Activated CD8-positive, alpha-beta memory T cell treated with anti-CD3 and anti-CD28 coated beads, Interleukin-2, amount 50 U/mL, for 48 hours (primary cell): ENCODE data around the gene TMEM178B.
"Not testable (repeated sequence)": the region's sequence is repeated elsewhere in the genome, so short reads cannot be mapped to it uniquely, and the experiment has no call there.

Experiments
- DNase-seq: peaks from one replicate; pipeline ENCODE4 v3.0.0-alpha.2; 2020

TMEM178B gene

DNA sequence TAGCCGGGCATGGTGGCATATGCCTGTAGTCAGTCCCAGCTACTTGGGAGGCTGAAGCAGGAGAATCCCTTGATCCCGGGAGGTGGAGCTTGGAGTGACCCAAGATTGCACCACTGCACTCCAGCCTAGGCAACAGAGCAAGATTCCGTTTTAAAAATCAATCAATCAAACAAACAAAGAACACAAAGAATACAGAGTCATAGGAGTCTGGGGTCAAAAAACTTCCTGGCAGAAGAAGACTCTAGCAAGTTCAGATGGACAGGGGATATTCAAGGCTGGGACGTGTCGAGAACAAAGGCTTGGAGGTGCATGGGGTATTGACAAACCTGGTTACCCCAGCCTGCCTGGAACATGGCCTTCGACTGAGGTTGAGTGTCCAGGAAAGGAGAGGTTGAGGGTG, 248.5 kb downstream of the TMEM178B start:
- no peak for DNase-seq

DNA sequence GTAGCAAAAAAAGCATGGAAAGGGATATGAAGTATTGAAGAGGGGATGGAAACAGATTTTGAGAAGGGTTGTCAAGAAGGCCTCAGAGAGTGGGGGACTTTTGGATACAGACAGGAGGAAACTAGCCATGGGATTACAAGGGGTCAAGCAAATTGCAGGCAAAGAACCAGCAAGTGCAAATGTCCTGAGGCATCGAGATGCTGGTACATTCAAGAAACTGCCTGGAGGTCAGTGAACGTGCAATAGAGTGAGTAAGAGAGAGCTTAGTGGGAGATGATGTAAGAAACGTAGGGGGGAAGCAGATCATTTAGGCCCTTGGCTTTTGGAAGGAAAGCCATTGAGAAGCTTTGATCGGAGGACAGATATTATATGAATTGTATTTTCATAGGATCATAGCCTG, 250.0 kb downstream of the TMEM178B start:
- DNase-seq = no peak

DNA sequence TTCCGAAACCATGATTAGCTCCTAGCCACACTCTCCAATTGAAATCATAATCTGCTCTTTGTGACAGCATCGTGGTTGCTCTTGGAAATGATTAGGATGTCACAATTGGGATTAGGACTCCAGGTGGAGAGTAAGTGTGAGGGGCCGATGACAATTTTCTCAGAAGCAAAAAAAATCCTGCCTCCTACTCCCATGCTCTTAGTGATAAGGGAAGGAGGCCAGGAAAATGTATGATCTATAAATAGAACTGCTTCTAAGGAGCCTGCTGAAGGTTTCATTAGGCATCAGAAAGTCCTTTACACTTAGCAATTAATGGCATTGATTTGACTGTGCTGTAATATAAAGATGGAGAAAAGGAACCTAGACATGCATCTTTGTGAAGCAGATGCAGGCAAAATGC, 251.0 kb downstream of the TMEM178B start:
- no peak for DNase-seq

DNA sequence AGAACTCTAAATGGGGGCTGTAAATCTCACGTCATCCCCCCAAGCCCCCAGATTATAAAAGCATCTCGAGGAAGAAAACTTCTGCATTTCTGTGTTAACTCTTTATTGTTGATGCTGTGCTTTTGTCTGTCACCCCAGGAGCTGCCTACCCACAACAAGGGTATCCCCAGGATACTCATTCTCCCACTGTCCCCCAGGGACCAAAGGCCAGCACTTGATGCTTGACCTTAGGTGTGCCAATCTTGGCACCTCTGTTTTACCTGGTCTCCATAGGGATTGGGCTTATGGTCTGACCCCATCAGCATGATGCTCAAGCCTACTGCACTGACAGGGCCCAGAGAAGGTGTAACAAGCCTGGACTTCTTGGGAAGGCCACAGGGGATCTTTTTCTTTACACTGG, 251.4 kb downstream of the TMEM178B start:
- DNase-seq = no peak

DNA sequence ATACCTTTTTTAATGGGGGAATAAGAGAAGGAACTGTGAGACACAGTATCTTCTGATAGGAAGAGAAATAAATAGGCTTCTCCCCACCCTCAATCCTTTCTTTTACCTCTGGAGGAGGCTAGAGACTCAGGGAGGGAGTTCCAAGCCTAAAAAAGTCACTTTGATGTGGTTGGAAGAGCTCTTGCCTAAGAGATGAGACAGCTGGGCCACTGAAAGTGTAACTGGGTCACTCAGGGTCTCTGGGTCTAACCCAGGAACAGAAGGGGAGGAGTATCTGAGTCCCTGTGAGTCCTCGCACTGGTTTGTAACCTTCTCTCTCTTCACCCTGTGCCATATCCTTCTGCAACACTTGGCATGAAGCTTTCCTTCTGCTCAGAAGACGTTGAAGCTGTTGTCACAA, 254.4 kb downstream of the TMEM178B start:
- no peak for DNase-seq

DNA sequence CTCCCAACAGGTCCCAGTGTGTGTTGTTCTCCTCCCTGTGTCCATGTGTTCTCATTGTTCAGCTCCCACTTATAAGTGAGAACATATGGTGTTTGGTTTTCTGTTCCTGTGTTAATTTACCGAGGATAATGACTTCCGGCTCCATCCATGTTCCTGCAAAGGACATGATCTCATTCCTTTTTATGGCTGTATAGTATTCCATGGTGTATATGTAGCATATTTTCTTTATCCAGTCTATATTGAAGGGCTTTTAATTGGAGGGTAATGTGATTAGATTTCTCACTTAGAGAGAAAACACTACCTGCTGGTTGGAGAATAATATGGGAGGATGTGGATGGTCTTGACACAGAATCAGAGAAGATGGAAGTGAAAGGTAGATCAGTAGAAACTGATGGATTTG, 256.4 kb downstream of the TMEM178B start:
- not testable (repeated sequence) for DNase-seq

DNA sequence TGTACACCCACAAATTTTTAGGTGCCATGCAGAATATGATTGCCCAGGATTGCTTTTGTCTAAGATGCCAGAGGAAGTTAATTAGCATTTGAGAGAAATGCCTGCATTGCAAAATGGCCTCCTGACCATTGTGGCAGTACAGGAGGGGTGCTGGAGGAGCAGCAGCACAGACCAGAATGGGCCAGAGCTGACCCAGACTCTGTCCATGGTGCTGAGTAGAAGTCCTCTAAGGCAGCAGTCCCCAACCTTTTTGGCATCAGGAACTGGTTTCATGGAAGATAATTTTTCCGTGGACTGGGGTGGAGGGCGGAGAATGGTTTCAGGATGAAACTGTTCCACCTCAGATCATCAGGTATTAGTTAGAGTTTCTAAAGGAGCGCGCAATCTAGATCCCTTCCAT, 259.6 kb downstream of the TMEM178B start:
- no peak for DNase-seq

DNA sequence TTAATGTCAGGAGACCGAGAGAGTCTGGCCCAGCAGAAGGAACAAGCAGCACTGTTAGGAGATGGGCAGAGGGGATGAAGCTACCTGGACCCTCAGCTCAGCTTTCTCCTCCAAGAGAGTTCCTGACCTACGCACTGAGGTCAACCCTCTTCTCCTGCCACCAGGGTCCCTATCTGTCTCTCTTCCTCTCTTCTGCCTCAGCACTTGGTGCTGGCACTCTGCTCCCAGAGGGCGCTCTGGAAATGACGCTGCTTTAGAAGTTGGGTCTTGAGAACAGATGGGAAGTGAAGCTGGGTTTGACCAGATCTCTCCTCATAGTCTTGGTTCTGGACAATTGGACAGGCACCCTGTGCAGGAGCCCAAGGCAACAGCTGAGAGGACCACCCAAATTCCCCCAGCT, 261.3 kb downstream of the TMEM178B start:
- DNase-seq = no peak

DNA sequence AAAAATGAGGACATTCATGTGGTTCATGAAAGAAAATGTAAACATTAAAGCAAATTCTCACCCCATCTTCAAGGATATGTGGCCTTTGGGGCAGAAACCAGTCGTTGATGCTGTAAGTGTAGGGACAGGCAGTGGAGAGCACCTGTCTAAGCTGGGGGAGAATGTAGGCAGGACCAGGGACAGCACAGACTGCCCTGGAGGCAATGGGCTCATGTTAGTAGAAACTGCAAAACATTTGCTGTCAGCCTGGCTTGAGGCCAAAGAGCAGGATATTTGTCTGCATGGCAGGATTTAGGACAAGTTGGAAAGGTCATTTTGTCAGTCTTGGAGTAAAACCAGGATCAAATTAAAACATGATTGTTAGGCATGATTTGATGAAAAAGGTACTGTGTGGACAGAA, 265.7 kb downstream of the TMEM178B start:
- no peak for DNase-seq

DNA sequence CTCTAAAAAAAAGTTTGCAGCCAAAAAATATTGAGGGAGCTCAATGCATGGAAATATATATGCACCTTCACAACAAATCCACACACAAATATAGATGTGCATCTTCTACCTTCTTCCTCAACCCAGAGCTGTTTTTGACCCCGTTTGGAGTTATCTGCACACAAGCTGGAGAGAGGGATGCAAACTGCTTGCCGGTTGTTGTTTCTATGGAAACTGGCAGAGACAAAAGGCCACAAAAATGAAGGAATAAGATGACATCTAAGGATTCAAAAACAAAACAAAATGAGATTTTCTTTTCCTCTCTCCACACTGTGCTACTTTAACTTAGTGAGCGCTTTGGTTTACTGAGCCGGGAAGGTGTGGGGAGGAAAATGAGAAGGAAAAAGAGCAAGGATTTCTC, 267.1 kb downstream of the TMEM178B start:
- DNase-seq = no peak

DNA sequence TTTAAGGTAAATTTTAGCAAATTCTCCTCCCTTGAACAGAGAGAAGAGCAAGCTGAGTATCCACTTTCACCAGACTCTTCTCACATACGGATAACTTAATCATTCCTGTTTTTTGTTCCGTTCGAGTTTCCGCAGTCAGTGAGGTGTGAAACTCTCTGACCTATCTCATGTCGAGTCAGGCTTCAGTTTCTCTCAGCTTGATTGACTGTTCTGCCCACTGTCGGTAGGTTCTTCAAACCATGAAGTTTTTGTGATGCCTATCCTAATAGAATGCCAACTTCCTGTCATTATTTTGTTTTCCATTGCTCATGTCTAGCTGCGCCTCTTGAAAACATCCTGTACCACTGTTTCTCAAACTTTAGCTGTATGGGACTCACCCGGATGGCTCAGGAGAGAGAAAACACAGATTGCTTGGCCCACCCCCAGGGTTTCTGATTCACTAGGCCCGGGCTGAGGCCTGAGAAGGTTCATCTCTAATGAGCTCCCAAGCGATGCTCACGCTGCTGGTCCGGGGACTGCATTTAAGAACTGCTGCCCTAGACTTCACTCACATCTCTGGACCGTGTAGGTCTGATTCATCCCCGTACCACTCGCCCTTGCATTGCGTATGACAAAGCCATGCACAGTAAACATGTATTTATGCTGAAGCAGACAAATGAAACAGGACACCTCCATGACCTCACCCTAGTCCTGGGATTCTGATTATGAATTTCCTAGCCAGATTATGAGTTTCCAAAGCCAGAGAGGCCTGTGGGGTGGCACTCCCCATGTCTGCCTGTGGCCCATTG, 269.0 kb downstream of the TMEM178B start:
- no peak for DNase-seq

DNA sequence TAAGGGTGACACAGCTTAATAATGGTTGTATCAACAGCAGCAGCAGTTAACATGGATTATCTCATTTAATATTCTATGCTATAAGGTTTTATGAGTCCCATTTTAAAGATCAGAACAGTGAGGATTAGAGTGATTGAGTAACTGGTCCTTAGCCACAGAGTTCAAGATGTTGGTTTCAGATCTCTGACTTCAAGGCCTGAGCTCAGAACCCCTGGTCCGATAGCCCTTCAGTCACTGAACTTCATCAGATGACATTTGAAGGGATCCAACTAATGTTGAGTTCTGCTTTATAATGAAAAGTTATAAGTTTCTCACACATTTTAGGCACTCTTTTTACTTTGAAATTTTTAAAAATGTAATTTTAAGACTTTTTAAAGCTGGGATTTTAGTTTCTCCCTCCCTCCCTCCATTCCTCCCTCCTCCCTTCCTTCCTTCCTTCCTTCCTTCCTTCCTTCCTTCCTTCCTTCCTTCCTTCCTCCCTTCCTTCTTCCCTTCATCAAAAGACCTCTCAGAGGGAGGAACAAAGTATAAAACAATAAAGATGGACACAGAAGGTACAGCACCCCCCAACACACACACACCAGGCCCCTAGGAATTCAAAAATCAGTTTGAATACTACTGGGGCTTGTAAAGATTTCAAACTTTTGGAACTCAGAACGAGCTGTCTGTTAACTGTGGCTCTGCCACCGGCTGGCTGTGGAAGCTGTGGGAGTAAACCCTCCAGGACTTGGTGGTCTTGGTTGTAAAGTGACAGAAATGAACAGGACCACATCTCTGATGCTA, 270.5 kb downstream of the TMEM178B start:
- no peak for DNase-seq

DNA sequence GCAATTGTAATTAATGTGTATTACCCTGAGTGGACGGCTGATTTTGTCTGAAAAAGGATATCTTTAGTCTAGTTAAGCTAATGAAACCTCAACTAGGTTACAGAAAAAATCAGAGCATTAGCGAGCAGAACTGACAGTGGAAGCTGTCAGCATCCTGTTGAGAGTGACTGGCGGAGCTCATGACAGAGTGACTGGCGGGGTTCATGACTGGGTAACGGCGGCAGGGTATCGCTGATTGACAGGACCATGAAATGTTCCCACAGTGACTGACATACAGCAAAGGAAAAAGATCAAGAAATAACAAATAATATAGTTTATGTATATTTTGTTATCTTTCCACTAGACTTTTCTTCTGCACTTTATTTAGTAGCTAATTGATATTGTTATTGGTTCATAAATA, 274.9 kb downstream of the TMEM178B start:
- no peak for DNase-seq

DNA sequence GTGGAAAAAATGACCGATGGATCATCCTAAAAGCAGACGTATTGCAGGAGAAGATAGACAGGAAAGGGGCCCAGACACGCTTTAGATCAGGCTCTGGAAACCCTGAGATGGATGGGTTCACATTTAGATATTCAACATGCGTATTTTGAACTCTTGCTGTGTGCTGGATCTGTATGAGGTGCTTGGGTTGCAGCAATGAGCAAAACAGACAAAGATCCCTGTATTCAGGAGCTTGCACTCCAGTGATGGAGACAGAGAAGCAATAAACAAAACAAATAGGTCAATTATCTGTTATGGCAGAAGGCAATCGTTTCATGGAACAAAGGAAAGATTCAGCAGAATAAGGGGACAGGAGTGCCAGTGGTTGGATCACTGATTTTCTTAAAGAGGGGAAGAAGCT, 275.5 kb downstream of the TMEM178B start:
- DNase-seq = no peak

DNA sequence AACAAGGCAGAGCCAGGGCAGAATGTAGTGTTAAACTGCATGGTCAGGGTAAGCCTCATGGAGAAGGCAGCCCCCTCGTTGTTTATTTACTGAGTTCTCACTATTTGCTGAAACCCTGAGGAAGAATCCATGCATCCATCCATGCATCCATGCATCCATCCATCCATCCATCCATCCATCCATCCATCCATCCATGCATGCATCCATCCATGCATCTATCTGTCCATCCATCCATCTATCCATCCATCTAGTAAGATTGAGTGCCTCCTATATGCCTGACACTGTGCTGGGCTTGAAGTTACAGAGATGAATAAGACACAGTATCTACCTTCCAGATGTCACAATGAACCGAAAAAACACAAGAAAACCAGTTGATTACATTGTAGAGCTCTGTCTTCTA, 275.9 kb downstream of the TMEM178B start:
- DNase-seq = no peak

DNA sequence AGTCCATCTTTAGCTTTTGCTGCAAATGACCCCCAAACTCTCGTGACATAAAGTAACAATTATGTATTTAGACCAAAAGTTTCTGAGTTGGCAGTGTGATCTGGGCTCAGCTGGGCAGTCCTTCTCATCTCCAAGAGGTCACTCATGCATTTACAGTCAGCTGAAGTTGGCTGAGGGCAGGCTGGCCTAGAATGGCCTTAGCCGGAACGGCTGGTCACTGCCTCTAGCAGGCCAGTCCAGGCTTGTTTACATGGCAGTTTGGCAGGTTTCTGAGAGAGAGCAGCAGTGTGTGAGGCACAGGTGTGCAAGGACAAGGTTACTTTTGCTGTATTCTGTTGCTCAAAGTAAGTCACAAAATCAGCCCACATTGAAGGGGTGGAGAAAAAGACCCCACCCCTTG, 277.3 kb downstream of the TMEM178B start:
- DNase-seq = no peak

DNA sequence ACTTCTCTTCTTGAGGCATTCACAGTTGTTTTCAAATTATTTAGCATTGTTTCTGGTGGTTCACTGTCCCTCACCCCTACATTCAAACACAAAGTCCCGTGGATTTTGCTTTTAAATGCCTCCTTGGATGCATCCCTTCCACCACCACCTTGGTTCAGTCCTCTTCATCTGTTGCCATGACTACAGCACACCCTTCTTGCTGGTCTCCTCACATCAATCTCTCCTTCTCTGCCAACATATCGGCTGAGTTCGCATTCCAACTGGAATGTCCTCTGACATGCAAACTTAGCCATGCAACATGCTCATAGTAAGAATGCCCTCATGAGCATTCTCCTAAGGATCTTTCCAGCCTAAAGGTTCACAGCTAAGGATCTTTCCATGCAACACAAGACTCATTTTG, 279.1 kb downstream of the TMEM178B start:
- DNase-seq = no peak

DNA sequence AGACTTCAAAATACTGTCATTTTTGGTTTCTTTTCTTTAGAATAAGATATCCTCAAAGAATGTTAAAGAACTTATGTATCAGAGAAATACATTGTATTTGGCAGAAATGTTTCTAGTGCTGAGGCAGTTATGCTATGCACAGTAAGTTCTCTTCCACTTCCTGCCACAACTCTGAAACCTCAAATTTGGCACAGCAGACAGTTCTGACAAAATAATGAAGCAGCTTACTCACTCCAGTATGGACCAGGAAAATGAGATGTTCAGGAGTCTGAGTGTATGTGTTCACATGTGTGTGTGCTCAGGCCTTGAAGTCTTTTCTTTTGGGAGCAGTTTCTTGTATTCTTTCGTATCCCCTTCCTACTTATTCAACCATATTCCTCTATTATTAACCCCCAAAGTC, 280.4 kb downstream of the TMEM178B start:
- DNase-seq = no peak

DNA sequence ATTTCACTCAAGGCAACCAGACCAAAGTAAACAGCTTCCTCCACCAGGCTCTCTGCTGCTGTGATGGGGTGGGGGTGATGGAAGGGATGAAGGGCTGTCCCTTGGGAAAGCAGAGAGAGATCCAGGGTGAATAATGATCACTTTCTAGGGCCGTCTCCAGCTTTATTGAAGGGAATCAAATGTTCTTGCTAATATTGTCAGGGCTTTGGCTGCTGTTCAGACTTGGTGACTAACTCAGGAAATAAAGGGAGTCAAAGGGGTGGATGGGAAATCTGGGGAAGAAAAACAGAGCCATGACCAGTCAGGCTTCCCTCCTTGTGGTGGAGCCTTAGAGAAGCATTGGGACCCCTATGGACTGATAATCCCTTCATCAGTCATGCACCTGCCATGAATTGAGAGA, 281.2 kb downstream of the TMEM178B start:
- no peak for DNase-seq

DNA sequence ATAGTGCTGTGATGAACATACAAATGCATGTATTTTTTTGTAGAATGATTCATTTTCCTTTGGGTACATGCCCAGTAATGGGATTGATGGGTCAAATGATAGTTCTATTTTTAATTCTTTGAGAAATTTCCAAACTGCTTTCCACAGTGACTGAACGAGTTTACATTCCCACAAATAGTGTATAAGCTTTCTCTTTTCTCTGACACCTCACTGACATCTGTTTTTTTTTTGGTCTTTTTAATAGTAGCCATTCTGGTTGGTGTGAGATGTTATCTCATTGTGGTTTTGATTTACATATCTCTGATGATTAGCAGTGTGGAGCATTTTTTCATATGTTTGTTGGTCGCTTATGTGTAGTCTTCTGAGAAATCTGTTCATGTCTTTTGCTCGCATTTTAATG, 282.3 kb downstream of the TMEM178B start:
- no peak for DNase-seq

DNA sequence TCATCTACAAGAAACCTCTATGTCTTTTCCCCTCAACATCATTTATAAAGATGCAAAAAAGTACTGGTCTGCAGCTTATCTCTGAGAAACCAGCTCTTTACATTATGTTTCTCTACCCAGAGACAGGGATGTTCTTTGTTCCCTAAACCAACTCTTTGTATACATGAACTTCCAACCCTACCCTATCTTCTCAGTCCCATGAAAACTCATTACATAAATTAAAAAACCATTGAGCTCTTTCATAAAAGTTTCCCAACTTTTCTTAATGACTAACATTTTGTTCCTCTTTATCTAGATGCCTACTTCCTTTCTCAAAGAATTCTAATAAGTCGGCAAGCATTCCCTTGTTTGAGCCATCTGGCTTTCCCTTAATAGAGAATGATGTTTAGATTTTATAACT, 284.5 kb downstream of the TMEM178B start:
- DNase-seq = no peak

DNA sequence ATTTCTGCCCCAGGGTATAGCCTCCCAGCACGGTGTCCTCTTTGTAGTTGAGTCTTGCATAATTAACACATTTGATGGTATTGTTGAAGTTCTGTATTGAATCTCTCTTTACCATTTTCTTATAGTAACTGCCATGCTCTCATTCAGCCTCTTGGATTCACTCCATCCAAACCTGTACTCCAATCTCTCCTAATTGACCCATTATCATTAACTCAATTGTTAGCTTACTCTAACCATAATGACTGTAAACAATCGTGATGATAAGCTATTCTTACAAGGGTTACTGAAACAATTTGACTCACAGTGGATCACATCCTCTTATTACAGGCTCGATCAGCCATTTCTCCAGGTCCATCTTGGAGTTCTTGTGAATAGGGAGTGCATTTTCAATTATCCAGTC, 285.4 kb downstream of the TMEM178B start:
- no peak for DNase-seq

DNA sequence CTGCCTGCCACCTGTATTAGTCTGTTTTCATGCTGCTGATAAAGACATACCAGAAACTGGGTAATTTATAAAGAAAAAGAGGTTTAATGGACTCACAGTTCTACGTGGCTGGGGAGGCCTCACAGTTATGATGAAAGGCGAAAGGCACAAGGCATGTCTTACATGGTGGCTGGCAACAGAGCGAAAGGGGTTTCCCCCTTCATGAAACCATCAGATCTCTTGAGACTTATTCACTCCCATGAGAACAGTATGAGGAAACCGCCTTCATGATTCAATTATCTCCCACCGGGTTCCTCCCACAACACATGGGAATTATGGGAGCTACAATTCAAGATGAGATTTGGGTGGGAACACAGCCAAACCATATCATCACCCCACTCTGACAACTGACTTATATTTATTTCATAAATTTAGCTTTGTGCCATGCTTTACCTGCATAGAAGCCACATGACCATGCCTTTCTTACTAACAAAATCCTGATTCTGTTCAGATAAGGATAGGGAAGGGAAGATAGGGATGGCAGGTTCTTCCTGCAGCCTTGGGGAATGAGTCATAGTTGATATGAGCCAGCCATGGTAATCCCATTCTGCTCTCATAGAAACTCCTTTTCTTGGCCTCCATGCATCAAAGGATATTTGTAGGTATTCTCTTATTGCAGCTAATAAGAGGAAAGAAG, 286.0 kb downstream of the TMEM178B start:
- DNase-seq = no peak

DNA sequence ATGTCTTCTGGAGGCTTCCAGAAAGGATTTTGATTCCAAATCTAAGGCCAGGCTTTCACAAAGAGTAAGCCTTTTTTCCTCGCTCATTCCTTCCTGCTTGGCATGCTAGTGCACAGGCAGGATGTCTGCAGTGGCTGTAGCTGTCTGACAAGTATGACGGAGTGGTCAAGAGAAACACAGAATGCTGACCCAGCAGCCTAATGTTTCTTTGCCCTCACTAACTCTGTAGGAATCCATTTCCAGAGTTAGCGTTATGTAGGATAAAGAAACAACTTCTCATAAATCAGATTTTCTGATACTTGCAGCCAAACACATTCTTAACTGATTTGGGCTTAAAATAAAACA, 286.5 kb downstream of the TMEM178B start:
- DNase-seq = no peak
